ENCODE data around the gene DPP3. TPM values are rescaled to one million over a fixed set of nuclear protein-coding genes. Genes with fewer than 3 reads are reported as not detected.

Gene DPP3
- total RNA-seq, 1 donor from 2014 or later, result 42.7 TPM

DNA sequence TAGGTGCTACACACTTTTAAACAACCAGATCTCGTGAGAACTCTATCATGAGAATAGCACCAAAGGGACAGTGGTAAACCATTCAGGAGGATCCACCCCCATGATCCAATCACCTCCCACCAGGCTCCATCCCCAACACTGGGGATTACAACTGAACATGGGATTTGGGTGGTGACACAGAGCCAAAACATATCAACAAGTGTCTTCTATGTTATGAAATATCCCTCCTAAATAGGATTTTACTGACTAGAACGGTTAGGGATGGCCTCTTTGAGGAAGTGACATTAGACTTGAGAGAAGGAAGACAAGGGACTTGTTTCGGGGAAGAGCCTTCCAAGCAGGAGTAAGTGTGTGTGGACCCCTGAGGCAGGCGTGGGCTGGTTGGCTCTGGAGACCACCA lies 29.7 kb upstream of the DPP3 start:
- Mint-ChIP-seq H3K4me3 (no peak overlapping the region), H3K27me3 (peaks cover 46% of the 10 kb centered on the region), H3K4me1 (ENCODE audit: unreplicated experiment) (peaks cover 6% of the 10 kb centered on the region), H3K36me3 (no peaks in the 10 kb centered on the region), H3K27ac (no peak overlapping the region), H3K9me3 (no peaks in the 10 kb centered on the region)
- DNase-seq (ENCODE audit: extremely low spot score, unreplicated experiment), result no peak
- TF ChIP-seq, protein P1, sequence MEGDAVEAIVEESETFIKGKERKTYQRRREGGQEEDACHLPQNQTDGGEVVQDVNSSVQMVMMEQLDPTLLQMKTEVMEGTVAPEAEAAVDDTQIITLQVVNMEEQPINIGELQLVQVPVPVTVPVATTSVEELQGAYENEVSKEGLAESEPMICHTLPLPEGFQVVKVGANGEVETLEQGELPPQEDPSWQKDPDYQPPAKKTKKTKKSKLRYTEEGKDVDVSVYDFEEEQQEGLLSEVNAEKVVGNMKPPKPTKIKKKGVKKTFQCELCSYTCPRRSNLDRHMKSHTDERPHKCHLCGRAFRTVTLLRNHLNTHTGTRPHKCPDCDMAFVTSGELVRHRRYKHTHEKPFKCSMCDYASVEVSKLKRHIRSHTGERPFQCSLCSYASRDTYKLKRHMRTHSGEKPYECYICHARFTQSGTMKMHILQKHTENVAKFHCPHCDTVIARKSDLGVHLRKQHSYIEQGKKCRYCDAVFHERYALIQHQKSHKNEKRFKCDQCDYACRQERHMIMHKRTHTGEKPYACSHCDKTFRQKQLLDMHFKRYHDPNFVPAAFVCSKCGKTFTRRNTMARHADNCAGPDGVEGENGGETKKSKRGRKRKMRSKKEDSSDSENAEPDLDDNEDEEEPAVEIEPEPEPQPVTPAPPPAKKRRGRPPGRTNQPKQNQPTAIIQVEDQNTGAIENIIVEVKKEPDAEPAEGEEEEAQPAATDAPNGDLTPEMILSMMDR (conservative IDR thresholded peaks at IDR 0.05), result no peak

DNA sequence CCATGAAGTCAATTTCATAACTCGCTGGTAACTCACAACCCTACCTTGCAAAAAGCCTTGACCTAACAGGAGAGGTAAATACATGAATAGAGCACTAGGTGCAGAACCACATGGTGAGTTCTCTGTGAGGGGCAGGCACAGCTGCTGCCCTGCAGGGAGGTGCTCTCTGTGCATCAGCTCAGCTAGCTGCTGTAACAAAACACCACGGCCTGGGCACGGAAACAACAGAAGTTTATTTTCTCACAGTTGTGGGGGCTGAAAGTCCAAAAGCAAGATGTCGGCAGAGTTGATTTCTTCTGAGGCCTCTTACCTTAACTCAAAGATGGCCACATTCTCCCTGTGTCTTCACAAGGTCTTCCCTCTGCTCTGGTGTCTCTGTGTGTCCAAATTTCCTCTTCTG lies 28.6 kb upstream of the DPP3 start:
- Mint-ChIP-seq H3K36me3 (no peaks in the 10 kb centered on the region), H3K4me3 (no peak overlapping the region), H3K9me3 (no peaks in the 10 kb centered on the region), H3K4me1 (ENCODE audit: unreplicated experiment) (peaks cover 6% of the 10 kb centered on the region), H3K27ac (no peak overlapping the region), H3K27me3 (peaks cover 43% of the 10 kb centered on the region)
- no peak for DNase-seq (ENCODE audit: extremely low spot score, unreplicated experiment)
- TF ChIP-seq, protein P1 (conservative IDR thresholded peaks at IDR 0.05), result no peak

DNA sequence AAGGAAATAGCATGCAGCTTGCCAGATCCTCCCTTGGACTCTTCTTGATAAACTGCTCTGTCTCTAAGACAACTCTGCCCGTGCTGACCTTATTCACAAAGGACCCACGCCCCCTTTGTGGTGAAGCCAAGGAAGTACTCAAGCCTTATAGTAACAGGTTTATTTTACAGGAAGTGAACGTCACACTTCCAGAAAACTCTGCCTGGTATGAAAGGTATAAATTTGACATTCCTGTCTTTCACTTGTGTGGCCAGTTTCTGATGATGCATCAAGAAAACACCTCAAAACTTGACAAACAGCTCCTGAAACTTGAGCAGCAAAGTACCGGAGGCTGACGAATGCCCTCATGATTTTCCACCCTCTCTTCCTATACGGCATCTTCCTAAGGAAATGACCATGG lies 26.0 kb upstream of the DPP3 start:
- Mint-ChIP-seq H3K27me3 (peaks cover 36% of the 10 kb centered on the region), H3K4me1 (ENCODE audit: unreplicated experiment) (peaks cover 6% of the 10 kb centered on the region), H3K36me3 (no peaks in the 10 kb centered on the region), H3K27ac (peak overlapping the region; percentile 87), H3K4me3 (no peak overlapping the region), H3K9me3 (no peaks in the 10 kb centered on the region)
- DNase-seq (ENCODE audit: extremely low spot score, unreplicated experiment), result no peak
- TF ChIP-seq, protein P1 (conservative IDR thresholded peaks at IDR 0.05), result no peak

DNA sequence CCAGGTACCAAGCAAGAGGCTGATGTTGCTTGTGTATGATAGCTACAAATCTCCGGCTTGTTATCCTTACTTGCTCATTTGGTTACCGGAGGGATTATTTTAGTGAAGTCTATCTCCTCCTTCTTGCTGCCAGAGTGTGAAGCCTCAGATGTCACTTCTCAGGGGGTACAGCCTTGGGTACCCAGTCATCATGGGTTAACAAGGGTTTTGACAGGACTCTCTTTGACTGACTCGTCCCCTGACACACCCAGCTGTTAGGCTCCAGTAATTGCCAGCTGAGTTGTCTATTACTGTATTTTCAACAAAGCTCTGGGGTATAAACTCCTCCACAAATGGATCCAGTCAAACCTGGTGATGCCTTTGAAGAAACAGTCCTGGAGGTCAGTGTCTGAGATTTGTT lies 25.4 kb upstream of the DPP3 start:
- TF ChIP-seq, protein P1 (conservative IDR thresholded peaks at IDR 0.05), result no peak
- Mint-ChIP-seq H3K36me3 (no peaks in the 10 kb centered on the region), H3K27me3 (peaks cover 32% of the 10 kb centered on the region), H3K4me3 (no peak overlapping the region), H3K27ac (peak overlapping the region; percentile 87), H3K9me3 (no peaks in the 10 kb centered on the region), H3K4me1 (ENCODE audit: unreplicated experiment) (peaks cover 6% of the 10 kb centered on the region)
- DNase-seq (ENCODE audit: extremely low spot score, unreplicated experiment), result no peak

DNA sequence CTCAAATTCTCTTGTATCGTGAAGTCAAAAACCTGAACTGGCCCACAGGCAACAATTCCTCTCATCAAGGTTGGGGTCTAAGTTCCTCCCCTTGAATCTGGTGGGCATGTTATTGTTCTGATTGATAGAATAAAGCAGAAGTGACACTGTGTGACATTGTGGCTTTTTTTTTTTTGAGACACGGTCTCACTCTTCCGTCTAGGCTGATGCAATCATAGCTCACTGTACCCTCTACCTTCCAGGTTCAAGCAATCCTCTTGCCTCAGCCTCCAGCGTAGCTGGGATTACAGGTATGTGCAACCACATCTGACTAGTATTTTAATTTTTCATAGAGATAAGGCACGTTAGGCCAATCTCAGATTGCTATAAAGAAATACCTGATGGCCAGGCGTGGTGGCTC lies 22.4 kb upstream of the DPP3 start:
- H3K9me3 Mint-ChIP-seq, result no peaks in the 10 kb centered on the region
- no peak overlapping the region for H3K27ac Mint-ChIP-seq
- H3K36me3 Mint-ChIP-seq, result no peaks in the 10 kb centered on the region
- H3K27me3 Mint-ChIP-seq, result peaks cover 20% of the 10 kb centered on the region
- H3K4me3 Mint-ChIP-seq, result no peak overlapping the region
- DNase-seq (ENCODE audit: extremely low spot score, unreplicated experiment), result no peak
- peaks cover 6% of the 10 kb centered on the region for H3K4me1 Mint-ChIP-seq (ENCODE audit: unreplicated experiment)
- TF ChIP-seq, protein P1 (conservative IDR thresholded peaks at IDR 0.05), result no peak

Data from type B pancreatic cell (in vitro differentiated cells).